Activated CD8-positive, alpha-beta memory T cell treated with anti-CD3 and anti-CD28 coated beads, Interleukin-2, amount 50 U/mL, for 4 hours (primary cell): ENCODE data around the gene DIS3L2.
A peak's percentile ranks its signal among the peaks of the same experiment; 100 is the strongest.
"Not testable (repeated sequence)": the region's sequence is repeated elsewhere in the genome, so short reads cannot be mapped to it uniquely, and the experiment has no call there.

Source experiments
- DNase-seq: peaks from one replicate; pipeline ENCODE4 v3.0.0-alpha.2; 2020

Gene DIS3L2

DNA sequence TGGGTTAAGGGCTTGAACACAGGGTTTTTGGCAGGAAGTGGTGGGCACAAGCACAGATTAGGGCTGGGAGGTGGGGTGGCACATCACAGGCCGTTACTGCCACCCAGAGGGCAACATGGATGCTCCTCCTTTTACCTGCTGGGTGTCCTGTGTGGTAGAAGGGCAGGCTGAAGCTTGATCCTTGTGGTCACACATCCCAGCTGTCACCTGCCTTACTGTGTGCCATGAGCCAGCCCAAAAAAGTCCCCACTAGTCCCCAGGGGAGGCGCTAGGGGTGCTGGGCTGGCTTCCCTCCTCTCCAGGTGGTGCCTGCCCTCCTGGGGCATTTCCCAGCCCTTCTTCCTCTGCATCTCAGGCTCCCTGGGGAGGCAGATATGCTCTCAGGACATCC is 366.5 kb downstream of the DIS3L2 start:
- peak; percentile 14 for DNase-seq

DNA sequence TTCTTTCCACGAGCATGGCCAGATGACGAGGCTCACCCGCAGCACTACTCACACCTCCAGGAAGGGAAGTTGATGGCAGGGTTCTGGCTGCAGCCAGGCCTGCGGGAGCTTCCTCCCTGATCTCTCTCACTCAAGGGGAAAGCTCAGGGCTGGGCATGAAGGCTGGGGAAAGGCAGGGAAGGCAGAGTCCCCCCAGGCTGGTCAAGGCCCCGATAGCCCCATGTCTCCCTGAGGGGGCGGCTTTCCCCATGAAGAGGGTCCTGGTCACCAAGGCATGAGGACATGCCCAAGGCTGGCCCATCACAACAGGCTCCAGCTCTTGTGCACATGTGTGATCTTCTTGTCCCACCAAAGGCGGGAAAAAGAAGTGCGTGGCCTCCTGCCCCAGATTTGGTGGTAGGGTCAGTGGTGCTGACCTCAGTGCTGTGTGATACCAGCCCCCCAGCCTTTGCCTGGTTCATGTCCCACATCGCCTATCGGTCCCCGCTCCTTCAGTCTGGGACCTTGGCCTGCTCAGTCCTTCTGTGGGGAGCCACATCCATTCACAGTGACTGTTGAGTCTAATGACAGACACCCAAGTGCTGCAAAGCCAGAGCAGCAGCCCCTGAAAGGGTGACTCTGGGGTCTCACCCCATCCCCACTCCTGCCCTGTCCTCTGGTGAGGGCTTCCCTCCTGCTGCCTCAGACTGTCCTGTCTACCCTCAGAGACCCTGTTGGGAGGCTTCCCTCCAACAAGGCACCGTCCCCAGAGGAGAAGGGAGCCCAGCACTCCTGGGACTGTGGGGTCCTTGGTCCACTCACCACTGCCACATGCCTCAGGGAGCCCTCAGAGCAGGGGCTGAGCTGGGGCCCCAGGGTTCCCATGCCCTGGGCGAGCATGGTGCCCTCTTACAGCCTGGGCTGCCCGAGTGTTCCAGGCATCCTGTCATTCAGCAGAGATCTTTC is 367.3 kb downstream of the DIS3L2 start:
- no peak for DNase-seq

DNA sequence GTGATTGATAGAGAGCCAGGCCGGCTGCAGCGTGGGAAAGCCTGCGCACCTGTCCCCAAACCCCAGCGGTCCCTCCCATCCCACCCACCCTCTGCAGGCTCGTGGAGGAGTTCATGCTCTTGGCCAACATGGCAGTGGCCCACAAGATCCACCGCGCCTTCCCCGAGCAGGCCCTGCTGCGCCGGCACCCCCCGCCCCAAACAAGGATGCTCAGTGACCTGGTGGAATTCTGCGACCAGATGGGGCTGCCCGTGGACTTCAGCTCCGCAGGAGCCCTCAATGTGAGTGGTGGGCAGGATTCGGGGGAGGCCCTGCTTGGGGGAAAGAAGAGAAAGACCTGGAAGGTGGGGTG is 368.2 kb downstream of the DIS3L2 start:
- DNase-seq: no peak

DNA sequence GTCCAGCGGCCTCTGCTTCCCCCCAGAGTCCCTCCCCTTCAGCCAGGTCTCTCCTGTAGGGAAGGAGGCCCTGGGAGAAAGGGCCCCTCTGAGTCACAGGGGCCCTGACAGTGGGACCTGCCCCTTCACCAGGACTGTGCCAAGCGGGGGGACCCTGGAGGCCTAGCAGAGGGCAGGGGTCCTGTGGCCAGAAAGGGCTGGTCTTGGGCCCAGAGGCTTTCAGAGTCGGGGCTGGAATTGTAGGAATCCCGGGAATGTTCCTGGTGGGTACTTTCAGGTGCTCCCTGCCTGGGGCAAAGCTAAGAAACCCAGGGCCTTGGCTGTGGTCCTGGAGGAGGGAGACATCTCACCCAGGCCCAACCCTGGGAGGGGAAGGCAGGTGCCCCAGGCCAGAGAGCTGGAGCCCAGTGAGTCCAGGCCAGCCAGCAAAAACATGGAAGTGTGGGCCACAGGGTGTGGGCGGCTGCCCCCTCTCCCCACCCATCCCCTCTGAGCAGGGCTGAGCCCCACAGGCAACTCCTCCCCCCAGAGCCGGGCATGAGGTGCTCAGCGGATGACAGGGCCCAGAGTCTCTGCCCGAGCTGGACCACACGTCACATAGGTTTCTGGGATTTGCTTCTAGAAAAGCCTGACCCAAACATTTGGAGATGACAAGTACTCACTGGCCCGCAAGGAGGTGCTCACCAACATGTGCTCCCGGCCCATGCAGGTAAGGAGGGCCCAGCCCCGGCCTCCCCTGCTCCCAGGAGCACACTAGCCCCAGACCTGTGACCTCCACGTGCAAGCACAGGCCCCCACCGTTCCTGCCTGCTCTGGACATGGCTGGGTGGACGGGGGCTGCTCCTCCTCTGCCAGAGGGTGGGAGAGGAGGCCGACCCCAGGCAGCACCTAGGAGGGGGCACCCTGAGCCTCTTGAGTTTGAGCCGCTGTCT is 368.8 kb downstream of the DIS3L2 start:
- DNase-seq: no peak

DNA sequence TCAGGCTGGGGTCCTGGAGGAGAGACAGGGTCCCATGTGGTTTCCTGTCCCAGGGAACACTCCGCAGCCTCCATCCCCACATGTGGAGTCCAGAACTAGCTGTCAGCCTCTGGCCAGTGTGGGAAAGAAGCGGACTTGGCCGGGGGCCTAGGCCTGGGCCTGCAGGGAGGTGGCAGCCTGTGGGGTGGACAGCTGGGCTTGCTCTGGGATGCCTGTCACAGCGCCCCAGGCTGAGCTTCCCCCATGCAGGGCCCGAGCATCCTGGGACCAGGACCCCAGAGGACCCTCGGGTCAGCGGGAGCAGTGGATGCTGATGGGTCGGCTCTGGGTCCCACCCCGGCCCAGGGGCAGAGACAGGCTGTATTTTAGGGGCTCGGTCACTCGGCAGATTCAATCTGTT is 369.5 kb downstream of the DIS3L2 start:
- DNase-seq: peak; percentile 13

DNA sequence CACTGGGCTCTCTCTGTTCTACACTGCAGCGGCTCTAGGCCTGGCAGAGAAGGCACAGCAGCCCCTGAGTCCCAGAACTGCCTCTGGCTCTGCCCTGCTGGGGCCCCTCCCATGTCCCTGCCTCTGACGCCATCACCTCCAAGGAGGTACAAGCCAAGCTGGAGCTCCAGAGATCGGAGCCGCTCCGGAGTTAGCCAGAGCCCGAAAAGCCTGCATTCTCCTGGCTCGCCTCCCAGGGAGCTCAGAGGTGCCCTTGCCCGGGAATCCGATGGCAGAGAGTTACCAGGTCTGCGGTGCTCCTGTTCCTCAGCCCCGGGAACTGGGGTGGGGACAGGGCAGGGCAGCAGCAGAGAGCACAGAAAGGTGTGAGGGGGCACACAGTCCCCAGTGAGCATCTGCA is 370.1 kb downstream of the DIS3L2 start:
- not testable (repeated sequence) for DNase-seq

DNA sequence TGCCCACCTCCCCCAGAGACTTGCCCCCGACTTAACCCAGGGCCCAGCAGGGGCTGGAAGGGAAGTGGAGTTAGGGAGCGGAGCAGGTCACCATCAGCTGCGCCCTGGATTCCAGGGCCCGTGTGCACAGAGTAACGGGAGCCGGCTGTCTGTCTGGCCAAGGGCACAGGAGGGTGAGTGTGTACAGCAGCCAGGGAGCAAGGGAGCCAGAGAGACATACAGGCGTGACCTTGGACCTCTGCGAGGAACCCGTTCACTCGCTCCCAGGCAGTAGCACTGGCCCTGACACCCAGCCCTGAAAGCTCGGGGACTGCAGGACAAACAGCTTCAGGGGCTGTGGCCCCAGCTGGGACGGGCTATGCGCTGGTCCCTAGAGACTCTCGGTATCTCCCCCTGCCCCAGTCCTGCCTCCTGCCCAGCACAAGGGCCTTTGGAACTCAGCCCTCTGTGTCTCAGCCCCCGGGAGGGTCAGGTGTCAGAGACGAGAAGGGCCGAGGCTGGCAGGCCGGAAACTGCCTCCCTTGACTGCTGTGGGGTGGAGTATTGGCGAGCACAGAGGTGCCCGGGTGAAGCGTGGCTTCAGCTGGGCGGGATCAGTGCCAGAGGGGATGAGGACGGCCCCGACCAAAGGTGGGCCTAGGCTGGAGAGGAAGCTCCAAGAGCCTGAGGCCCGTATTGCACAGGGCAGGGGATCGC is 370.9 kb downstream of the DIS3L2 start:
- DNase-seq: not testable (repeated sequence)

DNA sequence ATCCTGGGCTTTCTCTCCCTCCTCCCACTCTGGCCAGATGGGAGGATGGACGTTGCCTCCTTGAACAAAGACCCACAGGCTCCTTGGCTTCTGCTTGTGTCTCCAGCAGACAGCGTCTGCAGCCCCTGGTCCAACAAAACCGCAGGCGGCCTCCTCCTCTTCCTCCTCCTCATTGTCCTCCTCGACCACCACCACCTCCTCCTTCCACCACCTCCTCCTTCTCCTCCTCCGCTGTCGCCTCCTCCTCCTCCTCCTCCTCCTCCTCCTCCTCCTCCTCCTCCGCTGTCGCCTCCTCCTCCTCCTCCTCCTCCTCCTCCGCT is 371.4 kb downstream of the DIS3L2 start:
- DNase-seq: no peak

DNA sequence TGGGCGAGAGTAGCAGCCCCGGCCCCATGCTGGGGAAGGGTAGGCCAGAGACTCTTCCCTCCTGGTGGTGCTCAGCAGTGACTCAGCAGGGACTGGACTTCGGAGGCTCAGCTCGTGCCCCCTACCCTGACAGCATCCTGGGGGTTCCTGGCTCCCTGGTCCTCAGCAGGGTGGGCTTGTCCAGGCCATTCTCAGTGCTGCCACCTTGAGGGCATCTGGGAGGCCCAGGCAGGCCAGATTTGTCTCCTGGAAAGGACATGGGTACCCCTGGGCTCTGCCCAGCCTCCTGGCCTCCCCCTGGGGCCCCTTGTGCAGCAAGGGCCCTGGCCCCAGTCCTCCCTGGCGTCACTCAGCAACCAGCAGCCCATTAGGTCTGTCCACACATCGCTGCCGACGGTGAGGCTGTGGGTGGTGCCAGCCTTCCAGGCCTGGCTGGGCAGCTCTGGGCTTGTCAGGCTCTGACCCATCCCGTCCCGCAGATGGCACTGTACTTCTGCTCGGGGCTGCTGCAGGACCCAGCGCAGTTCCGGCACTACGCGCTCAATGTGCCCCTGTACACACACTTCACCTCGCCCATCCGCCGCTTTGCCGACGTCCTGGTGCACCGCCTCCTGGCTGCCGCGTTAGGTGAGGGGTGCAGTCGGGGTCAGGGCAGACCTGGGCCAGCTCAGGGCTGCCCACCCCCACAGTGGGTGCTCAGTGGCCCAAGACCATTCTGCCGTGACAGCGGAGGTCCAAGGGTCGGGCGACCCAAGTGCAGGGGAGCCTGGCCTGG is 372.0 kb downstream of the DIS3L2 start:
- DNase-seq: peak; percentile 14

DNA sequence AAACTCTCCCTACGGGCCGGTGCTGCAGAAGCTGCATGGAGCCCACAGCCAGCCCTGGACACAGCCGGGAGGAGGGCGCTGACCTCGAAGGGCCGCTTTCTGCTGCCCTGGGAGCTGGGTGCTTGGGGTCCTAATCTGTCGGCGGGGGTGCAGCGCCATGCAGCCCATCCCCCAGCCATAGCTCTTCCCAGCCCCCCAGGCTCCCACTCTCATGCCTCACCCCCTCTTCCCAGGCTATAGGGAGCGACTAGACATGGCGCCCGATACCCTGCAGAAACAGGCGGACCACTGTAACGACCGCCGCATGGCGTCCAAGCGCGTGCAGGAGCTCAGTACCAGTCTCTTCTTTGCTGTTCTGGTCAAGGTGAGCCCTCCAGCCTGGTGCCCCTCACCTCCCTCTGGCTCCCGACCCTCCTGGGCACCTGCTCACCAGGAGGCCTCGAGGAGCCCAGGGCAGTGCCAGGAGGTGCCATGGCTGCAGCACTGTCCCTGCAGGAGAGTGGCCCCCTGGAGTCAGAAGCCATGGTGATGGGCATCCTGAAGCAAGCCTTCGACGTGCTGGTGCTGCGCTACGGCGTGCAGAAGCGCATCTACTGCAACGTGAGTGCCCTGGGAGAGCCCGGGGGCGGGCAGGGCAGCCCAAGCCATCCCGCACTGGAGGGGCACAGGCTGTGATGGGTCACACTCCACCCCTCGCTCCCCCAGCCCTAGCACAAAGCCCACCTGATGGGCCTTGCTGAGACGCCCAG is 372.8 kb downstream of the DIS3L2 start:
- peak; percentile 14 for DNase-seq

DNA sequence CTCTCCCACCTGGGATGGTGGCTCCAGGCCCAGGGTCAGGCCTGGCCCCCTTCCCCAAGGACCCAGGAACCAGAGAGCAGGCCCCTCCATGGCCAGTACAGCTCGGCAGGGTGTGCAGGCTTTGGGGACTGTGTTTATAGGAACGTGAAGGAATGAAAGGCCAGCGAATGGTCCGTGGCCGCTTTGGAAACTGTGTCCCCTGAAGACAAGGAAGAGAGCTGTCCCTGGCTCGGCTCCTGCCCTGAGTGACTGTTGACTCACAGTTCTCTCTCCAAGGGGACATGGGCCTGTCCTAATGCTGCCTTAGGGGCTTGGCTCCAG is 373.3 kb downstream of the DIS3L2 start:
- not testable (repeated sequence) for DNase-seq

DNA sequence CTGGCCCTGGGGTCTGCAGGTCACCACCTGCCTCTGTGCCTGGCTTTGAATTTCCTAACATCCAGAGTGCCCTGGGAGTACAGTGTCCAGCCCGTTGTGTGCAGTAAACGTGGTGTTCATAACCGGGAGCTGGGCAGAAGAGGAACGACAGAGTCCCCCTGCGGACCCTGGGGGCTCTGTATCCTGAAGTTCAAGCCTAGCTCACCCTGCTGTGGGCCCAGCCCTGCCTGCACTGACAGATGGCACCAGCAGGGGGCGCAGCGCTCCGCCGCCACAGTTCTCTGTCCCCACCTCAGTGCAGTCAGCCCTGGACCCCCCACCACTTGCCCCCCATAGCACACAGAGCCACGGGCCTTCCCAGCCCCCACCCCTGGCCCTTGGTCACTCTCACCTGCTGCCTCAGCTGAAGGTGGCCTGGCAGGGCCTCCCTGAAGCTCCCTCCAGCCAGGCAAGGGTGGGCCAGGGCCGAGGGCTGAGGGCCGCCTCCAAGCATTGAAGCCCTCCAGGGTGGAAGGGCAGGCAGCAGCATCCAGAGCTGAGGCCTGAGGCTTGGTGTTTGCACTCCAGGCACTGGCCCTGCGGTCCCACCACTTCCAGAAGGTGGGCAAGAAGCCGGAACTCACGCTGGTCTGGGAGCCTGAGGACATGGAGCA is 373.8 kb downstream of the DIS3L2 start:
- DNase-seq: peak; percentile 12

DNA sequence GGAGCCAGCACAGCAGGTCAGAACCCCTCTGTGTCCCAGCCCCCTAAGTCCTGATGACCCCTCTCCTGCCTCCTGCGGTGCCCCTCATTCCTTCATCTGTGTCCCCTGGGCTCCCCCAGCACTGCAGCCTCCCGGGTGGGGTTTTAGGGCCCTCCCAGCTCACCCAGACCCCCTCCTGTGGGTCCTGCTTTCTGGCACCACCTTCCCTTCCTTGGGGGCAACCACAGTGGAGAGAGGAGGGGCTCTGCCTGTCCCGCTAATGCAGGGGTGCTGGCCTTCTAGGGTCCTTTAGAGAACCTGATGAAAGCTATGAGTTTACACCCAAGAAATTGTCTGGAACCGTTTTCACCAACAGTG is 374.3 kb downstream of the DIS3L2 start:
- DNase-seq: no peak

DNA sequence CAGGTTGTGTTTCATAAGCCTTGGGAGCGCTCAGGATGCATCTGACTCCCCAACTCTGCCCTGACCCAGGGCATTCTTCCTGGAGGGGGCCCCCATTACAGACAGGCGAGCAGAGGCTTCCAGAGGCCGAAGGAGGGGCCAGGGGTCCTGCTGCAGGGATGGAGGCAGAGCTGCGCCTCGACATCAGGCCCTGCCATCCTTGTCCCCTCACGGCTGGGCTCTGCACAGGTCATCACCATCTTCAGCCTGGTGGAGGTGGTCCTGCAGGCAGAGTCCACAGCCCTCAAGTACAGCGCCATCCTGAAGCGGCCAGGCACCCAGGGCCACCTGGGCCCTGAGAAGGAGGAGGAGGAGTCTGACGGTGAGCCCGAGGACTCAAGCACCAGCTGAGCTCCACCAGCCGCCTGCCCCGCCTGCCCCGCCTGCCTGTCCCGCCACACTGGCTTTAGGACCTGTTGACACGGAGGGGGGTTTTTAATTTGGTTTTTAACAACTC is 374.8 kb downstream of the DIS3L2 start:
- peak; percentile 11 for DNase-seq

DNA sequence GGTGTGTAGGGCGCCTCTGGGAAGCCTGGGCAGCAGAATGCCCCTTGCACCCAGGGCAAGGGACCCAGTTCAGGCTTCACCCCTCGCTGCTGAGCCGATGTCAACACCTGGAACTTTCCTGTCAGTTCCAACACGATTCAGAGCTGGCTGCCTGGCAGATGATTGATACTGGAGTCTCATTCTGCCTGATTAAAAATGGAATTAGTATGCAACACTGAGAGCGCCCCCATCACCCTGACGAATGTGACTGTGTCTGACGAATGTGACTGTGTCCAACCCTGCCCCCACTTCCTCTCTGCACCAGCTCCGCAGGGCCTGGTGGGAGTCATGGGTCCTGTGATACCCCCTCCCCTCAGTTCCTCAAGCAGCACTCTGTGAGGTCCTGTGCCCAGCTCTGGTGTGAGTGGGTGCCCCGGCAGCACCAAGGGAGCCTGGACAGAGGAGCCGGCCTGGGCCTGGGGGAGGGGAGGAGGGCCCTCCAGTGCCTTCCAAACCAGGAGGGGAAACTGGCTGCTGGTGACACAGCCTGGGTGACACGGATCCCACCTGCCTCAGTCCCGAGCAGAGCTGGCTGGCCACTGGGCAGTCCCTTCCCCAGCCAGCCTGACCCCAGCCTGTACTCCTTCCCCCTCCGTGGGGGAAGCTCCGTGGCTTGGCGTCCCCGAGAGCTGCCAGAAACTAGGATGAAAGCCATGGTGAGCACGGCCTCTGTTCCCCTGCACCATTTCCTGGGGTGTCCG is 375.6 kb downstream of the DIS3L2 start:
- no peak for DNase-seq

DNA sequence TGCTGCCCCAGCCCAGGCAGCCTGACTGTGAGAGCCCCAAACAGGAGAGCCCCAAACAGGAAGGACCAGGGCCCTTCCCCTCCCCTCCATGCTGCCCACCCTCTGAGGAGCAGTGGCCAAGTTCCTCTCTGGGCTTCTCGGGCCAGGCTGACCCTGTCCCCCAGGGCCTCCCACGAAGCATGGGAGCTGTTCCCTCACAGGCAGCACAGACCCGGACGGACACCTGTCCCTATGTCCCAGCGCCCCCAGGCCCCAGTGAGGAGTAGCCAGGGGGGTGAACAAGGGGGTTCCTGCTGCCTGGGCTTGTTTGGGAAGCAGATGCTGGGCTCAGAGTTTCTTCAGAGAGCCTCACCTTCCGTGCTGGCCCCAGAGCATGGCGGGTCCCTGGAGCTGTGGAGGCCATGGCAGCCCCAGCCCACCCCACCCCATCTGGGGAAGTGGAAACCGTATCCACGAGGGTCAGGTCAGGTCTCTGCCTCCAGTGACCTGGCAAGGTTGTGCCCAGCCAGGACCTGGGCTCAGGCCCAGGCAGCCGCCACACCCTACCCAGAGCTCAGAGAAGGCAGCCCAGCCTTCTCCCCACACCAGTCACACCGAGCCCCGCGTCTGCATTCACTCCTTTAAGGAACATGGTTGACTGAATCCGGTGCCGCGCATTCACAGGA is 376.7 kb downstream of the DIS3L2 start:
- not testable (repeated sequence) for DNase-seq

DNA sequence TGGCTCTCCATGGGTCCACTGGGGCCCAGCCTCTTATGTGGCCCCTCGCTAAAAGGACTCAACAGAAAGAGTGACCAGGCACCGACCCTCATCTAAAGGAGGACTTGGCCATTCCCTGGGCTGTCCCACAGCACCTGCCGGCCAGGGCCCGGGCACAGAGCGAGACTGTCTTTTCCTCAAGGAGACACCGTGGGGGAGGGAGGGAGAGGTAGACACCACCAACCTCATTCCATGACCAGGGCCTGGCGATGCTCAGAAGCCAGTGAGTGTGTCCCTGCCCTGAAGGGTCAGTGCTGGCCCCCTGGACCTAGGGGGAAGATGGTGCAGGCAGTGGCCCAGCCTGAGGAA is 377.2 kb downstream of the DIS3L2 start:
- DNase-seq: no peak

DNA sequence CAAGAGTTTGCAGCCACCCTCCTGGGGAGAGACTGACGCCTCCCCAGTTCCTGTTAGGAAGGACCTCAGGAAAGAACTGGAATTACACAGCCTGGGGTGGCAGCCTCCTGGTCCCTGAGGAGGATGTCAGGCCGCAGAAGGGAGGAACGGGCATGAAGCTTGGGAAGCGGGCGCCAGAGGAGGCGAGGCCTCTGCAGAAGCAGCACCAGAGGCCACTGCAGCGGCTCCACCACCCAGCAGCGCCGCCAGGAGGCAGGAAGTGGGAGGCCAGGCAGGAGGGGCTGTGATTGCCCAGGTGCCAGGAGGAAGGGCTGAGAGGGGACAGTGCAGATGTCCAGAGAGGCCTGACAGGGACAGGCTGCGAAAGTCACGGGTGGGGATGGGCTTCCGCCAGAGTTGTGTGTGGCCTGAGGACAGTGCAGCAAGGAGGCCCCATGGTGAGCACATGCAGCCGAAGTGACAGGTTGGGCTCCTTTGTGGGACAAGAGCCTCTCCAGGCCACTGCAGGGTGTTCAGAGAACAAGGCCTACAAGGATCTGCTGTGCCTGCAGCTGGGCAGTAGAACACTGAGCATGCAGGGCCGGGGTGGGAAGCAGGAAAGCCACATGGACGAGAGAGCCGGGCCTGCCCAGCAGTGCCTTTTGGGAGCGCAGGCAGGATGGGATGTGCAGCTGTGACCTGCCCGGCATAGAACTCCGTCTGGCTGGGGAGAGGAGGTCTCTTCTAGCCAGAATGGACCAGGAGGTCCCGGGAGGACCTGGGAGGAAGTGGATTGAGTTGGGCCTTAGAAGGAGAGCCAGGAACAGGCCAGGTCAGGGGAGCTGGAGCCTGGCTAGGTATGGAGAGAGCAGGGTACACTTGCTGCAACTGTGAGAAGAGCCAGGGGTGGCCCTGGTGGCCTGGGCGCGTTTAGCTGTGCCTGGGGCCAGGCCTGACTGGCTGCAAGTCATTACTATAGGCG is 377.9 kb downstream of the DIS3L2 start:
- DNase-seq: no peak
